ENCODE data around the gene MAB21L4. TPM values are rescaled to one million over a fixed set of nuclear protein-coding genes. Genes with fewer than 3 reads are reported as not detected.
"Not testable (repeated sequence)": the region's sequence is repeated elsewhere in the genome, so short reads cannot be mapped to it uniquely, and the experiment has no call there.

Gene MAB21L4
- total and polyA plus RNA-seq, 2 experiments from 2014 or later: not detected

DNA sequence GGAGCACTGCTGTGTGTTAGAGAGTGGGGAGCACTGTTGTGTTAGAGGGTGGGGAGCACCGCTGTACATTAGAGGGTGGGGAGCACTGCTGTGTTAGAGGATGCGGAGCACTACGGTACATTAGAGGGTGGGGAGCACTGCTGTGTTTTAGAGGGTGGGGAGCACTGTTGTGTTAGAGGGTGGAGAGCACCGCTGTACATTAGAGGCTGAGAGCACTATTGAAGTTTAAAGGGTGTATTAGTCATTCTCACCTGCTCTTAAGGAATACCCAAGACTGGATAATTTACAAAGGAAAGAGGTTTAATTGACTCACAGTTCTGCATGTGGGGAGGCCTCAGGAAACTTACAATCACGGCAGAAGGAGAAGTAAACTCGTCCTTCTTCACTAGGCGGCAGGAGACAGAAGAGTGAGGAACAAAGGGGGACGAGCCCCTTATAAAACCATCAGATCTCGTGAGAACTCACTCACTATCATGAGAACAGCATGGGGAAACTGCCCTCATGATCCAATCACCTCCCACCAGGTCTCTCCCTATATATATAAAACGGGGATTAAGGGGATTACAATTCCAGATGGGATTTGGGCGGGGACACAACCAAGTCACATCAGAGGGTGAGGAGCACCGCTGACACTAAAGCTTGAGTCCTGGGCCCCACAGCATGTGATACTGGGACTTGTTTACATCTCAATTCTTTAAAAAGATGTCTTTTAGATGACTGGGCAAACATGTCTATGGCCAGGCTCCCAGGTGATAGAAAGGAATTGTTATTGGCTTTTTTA lies 46.9 kb downstream of the MAB21L4 start:
- H3K4me1 ChIP-seq (ENCODE audit: low read depth): no peaks in the 10 kb centered on the region
- no peaks in the 10 kb centered on the region for H3K36me3 ChIP-seq
- TF ChIP-seq, protein P1, sequence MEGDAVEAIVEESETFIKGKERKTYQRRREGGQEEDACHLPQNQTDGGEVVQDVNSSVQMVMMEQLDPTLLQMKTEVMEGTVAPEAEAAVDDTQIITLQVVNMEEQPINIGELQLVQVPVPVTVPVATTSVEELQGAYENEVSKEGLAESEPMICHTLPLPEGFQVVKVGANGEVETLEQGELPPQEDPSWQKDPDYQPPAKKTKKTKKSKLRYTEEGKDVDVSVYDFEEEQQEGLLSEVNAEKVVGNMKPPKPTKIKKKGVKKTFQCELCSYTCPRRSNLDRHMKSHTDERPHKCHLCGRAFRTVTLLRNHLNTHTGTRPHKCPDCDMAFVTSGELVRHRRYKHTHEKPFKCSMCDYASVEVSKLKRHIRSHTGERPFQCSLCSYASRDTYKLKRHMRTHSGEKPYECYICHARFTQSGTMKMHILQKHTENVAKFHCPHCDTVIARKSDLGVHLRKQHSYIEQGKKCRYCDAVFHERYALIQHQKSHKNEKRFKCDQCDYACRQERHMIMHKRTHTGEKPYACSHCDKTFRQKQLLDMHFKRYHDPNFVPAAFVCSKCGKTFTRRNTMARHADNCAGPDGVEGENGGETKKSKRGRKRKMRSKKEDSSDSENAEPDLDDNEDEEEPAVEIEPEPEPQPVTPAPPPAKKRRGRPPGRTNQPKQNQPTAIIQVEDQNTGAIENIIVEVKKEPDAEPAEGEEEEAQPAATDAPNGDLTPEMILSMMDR (IDR thresholded peaks at IDR 0.05; ENCODE audit: low read depth, low read length): no peak
- no peaks in the 10 kb centered on the region for H3K9me3 ChIP-seq (ENCODE audit: low read depth)
- H3K27me3 ChIP-seq: no peaks in the 10 kb centered on the region
- no peak for DNase-seq (ENCODE audit: low read depth in 1 of 2, low spot score in 1 of 2)
- no peak overlapping the region for H3K27ac ChIP-seq
- no peak overlapping the region for H3K4me3 ChIP-seq

DNA sequence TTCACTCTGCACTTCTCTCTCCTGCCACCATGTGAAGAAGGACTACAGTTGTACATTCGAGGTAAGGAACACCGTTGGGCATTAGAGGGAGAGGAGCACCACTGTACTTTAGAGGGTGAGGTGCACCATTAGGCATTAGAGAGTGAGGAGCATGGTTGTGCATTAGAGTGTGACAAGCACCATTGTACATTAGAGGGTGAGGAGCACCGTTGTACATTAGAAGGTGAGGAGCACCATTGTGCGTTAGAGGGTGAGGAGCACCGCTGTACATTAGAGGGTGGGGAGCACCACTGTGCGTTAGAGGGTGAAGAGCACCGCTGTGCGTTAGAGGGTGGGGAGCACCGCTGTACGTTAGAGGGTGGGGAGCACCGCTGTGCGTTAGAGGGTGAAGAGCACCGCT lies 48.1 kb downstream of the MAB21L4 start:
- Histone ChIP-seq H3K27me3 (no peaks in the 10 kb centered on the region), H3K9me3 (ENCODE audit: low read depth) (no peaks in the 10 kb centered on the region), H3K36me3 (no peaks in the 10 kb centered on the region), H3K27ac (no peak overlapping the region), H3K4me1 (ENCODE audit: low read depth) (no peaks in the 10 kb centered on the region), H3K4me3 (no peak overlapping the region)
- DNase-seq (ENCODE audit: low read depth in 1 of 2, low spot score in 1 of 2): no peak
- TF ChIP-seq, protein P1 (IDR thresholded peaks at IDR 0.05; ENCODE audit: low read depth, low read length): no peak

DNA sequence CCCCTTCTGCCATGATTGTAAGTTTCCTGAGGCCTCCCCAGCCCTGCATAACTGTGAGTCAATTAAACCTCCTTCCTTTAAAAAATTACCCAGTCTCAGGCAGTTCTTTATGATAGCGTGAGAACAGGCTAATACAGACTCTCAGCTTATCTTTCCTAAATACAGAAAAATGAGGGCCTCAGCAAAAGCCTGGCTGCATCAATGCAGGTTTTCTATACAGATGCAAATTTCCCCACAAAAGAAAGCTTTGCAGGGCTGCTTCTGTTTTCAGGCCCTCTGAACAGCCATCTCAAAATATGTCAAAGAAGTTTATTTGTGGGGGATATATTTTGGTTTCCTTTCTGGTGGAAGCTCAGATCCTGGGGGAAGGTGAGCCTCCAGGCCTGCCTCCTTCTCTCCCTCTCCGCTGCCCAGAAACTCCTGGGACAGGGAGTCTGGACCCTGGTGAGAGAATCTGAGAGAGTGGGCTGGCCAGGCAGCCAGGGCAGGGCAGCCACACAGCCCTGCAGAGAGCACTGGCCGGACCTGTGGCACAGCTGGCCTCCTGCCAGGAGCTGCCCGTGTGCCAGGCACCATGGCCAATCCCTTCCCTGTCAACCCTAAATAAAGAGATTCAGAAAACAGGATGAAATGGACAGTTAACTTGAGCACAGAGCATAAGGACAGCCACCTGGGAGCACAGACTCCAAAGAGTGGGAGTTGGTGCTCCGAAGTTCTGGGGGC lies 48.9 kb downstream of the MAB21L4 start:
- H3K27ac ChIP-seq: no peak overlapping the region
- H3K4me3 ChIP-seq: no peak overlapping the region
- no peaks in the 10 kb centered on the region for H3K4me1 ChIP-seq (ENCODE audit: low read depth)
- TF ChIP-seq, protein P1 (IDR thresholded peaks at IDR 0.05; ENCODE audit: low read depth, low read length): no peak
- no peaks in the 10 kb centered on the region for H3K9me3 ChIP-seq (ENCODE audit: low read depth)
- no peaks in the 10 kb centered on the region for H3K36me3 ChIP-seq
- DNase-seq (ENCODE audit: low read depth in 1 of 2, low spot score in 1 of 2): no peak
- no peaks in the 10 kb centered on the region for H3K27me3 ChIP-seq

DNA sequence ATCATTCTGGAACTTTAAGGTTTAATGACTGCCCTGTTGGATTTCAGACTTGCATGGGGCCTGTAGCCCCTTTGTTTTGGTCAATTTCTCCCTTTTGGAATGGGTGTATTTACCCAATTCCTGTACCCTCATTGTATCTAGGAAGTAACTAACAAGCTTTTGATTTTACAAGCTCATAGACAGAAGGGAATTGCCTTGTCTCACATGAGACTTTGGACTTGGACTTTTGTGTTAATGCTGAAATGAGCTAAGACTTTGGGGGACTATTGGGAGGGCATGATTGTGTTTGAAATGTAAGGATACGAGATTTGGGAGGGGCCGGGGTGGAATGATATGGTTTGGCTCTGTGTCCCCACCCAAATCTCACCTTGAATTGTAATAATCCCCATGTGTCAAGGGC lies 49.6 kb downstream of the MAB21L4 start:
- not testable (repeated sequence) for DNase-seq (ENCODE audit: low read depth in 1 of 2, low spot score in 1 of 2); H3K9me3 ChIP-seq (ENCODE audit: low read depth); H3K27ac ChIP-seq; H3K4me3 ChIP-seq; H3K27me3 ChIP-seq; H3K36me3 ChIP-seq; H3K4me1 ChIP-seq (ENCODE audit: low read depth)

DNA sequence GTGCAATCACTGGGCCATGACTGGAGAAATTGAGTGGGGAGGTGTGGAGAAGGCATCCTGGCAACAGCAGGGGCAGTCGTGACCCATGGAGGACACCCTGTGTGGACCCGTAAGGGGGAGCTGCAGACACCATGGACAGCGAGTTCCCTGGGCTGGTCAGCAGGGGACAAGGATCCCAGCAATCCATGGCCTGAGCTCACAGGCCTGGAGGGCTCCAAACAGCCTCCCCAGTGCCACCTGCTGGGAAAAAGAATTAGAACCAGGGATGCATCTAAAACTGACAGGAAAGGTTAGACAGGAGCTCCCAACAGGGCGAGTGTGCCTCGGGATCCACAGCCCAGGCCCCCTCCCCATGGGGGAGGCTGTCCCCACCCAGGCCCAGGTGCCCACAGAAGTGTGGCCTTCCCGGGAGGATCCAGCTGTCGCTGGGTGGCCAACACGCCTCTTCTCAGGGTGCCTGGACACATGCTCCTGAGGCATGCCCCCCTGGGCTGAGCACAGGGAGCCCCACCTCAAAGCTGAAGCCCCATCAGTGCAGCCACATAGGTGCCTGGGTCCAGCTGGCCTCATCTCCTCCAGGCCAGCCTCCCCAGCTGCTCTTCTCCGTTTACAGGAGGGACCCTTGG lies 55.4 kb downstream of the MAB21L4 start:
- no peaks in the 10 kb centered on the region for H3K36me3 ChIP-seq
- TF ChIP-seq, protein P1 (IDR thresholded peaks at IDR 0.05; ENCODE audit: low read depth, low read length): peak; percentile 74
- peak; percentile 78 to 89 for DNase-seq (ENCODE audit: low read depth in 1 of 2, low spot score in 1 of 2)
- no peak overlapping the region for H3K4me3 ChIP-seq
- H3K27me3 ChIP-seq: peaks cover 10% of the 10 kb centered on the region
- H3K4me1 ChIP-seq (ENCODE audit: low read depth): no peaks in the 10 kb centered on the region
- H3K9me3 ChIP-seq (ENCODE audit: low read depth): no peaks in the 10 kb centered on the region
- H3K27ac ChIP-seq: no peak overlapping the region

Data from cardiac muscle cell (in vitro differentiated cells and primary cell).